HG03095 (cell line): ENCODE results near the gene CSPG5.

Source experiments
- ATAC-seq: cut with Tn5 transposase; IDR thresholded peaks from one replicate; pipeline ENCODE4 v1.9.1; 2021; ENCODE audit warnings: moderate library complexity; ENCODE audit not compliant: unreplicated experiment

The CSPG5 gene

DNA sequence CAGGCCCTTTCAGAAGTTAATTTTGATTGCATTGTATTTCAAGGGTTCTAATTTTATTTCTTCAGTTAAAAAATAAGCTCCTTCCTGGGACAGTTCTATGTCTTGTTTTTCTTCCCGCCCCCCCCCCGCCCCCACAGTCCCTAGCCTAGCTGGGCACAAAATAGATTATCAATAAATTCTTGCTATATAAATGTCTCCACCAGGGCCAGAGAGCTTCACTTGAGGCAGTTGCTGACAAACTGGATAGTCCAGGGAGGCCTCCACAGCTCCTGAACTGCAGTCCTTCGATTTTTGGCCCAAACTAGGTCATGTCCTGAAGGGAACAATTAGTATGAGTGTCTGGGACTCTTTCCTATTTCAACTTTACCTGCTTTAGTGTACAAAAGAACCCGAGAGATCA is 9.9 kb upstream of the CSPG5 start:
- no peak for ATAC-seq

DNA sequence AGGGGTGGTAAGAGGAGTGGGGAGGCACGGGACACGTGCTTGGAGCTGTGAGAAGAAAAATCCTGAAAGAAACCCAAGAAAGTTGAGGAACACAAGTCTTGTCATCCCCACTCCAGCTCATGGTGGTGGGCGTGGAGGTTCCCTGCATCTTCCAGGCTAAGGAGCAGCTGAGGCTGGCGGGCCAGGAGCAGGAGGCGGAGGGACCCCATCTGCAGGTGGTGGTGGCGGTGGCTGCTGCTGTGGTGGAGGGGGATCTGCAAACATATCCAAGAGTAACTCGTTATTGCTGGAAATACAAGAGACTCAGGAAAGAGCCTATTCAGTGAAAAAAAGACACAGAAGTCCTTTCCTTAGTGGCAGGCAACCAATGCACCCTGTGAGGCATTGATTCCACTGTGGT is 9.4 kb upstream of the CSPG5 start:
- ATAC-seq = no peak

DNA sequence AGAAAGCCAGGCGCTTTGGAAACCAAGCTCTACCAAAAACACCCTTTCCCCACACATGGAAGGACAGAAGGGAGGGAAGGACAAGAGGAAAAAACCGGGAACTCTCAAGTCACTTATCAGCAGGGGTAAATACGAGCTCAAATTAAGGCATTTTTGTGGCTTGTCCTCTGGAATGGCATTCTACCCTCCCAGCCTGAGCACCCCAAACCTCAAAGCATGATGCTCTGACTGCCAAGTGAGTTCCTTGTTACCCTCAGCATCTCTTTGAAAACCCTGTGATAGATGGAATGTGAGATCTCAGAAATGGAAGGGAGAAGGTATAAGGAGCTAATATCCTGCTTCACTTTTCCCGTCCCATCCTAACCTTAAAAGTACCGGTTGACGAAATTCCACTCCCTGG is 8.1 kb upstream of the CSPG5 start:
- no peak for ATAC-seq

DNA sequence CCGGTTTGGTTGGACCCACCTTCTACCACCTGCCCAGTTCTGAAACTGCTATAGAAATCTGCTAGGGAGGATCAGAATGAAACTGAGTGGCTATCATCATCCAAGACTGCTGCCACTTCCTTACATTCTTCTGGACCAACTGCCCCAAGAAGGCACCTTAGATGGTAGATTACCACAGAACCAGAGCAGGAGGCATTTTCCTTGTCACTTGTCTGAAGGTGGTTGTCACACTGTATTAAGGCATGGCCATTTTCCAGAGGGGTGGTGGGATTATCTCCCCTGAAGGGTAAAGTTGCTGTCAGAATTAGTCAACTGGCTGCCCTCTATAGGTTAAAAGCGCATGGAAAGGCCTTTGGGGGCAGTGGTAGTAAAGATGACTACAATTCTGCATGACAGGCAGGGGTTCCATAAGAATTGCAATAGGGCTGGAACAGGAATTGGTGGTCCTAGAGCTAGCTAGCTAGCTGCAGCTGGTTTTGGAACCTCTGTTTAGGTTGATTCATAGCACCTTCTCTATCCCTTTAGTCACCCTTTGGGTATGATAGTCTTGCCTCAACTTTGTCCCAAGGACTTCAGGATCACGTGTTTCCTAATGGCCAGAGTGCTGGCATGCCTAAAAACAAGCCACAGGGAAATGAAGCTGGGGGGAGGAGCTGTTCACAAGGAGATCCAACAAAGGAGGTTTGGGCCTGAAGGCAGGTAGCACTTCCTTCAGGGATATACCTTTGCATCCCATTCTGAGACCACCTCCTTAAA is 4.8 kb upstream of the CSPG5 start:
- no peak for ATAC-seq

DNA sequence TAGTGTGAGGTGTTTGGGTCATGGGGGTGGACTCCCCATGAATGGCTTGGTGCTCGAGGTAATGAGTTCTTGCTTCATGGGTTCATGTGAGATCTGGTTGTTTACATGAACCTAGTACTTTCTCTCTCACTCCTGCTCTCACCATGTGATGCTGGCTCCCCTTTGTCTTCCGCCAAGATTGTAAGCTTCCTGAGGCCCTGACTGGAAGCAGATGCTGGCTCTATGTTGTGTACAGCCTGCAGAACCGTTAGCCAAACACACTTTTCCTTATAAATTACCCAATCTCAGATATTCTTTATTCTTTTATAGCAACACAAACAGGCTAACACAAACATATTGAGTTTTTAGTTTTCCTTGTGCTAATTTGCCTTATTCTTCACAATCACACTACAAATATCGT is 3.2 kb upstream of the CSPG5 start:
- no peak for ATAC-seq

DNA sequence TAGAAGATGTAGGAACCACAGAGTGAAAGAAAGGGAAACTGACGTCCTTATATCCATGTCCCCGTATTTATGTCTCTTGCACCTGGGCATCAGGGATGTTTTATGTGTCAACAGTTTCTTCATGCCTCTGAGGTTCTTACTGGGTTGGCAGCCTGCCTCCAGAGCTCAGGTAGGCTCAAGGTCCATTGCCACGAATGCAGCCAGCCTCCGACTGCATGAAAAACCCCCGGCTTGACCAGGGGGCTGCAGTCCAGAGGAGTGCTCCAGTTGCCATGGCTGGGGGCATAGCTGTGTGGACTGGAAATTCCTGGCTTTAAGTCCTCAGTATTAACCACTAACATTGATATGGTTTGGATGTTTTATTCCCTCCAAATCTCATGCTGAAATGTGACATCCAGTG is 2.8 kb upstream of the CSPG5 start:
- ATAC-seq = no peak

DNA sequence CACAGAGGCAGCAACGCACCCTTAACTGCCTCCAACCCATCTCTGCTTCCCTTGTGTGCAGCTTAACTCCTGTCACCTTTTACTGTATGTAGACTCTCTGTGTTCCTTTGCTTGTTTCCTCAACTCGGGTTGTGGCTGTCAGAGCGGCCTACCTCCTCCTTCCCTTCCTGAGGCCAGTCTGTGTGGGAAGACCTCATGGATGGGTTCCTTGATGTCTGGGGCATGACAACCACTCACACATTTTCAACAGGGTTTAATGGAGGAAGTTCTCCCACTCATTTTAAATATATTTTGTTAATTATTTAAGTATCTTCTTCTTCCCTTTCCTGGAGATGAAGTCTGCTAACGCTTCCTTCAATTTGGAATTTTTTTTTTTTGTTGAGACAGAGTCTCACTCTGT is 1.8 kb upstream of the CSPG5 start:
- ATAC-seq = no peak

DNA sequence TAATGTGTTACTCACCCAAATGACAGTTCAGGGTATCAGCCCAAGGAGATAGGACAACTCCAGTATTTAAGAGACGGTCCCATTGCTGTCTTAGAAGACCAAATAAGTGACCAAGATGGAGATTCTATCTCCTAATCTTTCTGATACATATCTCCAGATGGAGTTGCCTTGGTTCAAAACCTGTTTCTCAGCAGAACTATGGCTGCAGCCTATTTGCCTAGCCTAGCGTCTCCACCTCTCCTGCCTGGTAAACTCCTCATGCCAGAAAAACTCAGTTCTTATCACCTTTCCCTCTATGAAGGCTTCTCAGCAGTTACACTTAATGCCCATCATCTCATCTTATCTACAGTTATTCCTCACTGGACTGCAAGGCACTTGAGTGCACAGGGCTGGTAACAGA is 1.2 kb upstream of the CSPG5 start:
- no peak for ATAC-seq

DNA sequence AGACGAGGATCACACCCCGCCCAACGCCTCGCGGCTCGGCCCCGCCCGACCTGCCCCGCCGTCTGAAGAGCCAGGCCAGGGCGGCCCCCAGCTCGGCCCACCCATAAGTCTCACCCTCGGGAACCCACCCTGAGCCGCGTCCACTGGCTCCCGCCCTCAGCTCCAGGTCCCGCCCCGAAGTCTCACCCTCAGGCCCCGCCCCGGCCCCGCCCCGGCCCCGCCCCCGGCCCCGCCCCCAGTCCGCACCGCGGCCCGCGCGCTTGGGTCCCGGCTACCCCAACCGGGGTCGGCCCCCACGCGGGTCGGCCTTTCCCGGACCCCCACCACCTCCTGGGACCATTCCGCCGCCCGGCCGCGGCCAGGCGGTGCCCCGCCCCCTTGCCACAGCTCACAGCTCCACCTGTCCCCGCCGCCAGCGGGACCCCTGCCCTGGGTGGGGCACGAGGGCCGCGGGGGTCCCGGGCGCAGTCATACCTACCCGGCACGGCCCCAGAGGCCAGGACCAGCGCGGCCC is 489 bp downstream of the CSPG5 start:
- ATAC-seq = no peak

DNA sequence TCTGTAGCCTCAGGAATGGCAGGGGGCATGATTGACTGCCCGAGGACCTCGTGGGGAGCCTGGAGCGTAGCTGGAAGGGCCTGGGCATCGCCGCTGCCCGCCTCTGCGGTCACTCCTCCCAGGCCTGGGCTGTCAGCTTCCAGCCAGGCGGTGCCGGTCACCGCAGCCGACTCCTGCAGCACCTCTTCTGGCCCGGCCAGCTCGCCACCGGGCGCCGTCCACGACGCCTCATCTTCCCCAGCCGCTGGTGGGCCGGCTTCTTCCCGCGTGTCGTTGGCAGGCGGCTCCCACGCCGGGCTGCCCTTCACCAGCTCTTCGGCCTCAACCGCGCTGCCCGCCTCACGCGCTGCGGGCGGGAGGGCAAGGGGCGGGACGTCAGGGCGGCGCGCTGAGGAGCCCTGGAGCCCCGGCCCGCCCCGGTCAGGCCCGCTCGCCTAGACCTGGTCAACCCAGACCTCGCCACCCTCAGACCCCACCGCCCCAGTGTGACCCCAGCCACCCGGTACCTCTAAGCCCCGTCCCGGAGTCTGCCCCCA is 1.0 kb downstream of the CSPG5 start:
- no peak for ATAC-seq

DNA sequence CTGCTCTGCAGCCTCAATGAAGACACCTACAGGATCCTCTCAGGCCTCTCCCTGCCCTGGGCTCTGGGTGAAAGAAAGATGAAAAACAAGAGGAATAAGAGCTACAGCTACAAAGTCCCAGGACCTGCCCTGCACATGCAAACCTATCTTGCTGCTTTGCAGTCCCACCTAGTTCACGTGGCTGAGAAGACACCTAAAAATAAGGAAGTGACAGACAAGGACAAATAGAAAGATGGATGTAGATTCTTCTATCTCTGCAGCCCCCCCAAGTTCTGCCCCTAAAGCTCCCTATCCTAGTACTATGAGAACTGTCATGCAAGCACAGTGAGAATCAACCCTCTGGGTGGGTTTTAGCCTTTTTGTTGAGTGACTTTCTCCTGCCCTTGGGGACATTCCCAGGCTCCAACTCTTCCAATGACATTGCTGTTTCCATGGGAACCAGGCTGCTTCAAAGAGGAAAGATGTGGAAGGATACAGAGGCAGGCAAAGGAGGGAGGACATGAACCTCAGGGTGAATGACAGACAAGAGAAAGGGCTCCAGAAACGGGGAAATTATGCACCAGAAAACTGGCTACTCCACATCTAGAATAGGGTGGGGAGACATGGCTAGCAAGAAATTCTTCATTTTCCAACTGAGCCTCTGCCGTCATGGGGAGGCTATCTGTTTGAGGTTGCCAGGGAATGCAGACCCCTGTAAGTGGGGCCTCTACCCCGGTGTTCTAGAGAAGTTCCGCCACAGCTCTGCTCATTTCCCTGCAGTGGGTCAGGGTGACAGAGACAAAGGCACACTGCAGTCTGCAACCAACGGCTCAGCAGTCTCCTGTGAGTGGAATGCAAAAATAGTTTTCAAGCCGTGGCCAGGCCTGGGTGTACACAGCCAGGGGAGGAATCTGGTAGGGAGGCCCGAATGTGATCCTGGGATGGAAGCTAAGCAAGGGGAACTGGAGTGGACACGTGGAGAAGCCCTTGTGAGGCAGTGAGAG is 5.2 kb downstream of the CSPG5 start:
- ATAC-seq = no peak

DNA sequence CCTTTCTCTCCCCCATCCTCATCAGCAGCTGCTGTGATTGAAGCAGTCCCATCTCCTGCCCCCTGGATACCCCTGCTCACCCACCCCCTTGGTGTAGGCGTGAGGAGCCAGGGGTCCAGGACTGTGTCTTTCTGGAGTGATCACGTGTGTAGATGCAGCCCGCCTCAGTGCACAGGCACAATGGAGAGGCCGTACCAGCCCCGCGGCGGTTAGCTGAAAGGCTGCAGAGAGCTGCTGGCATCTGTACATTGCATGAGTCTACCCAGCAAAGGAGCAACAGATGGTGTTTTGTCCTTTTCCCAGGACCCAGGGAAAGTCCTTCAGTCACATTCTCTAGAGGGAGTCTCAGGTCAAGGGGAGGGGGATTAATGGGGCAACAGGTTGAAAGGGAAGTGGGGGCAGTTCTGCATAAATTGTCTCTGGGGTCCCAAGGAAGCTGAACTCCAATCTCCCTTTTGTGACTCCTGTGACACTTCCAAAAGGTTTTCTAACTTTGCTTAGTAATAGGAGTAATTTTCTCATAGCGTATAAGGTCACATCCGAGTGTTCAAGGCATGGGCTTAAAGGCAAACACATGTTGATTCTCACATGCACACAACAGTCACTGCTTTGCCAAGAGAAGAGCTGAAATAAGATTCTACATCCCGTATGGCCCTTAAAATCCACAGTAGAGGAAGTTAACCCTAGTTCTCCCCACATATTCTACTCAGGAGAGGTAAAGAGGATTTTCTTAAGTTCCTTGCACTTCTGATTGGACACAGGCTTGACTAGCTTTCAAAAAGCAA is 7.1 kb downstream of the CSPG5 start:
- ATAC-seq = no peak

DNA sequence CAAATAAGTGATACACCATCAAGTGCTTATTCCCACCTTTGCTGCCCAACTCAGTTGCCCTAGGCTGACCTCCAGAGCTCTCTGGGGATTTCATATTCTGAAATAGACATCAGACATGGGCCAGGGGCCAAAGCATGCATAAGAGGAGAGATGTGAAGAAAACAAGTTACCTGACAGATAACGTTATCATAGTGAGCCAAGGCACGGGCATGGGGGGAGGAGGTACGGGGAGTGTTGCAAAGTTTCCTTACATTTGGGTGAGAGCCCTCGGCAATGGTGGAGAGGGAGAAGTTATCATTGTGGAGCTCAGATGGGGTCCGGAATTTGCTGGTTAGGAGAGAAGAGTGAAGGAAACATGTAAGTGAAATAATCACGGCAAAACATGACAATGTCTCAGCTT is 9.8 kb downstream of the CSPG5 start:
- ATAC-seq = no peak

DNA sequence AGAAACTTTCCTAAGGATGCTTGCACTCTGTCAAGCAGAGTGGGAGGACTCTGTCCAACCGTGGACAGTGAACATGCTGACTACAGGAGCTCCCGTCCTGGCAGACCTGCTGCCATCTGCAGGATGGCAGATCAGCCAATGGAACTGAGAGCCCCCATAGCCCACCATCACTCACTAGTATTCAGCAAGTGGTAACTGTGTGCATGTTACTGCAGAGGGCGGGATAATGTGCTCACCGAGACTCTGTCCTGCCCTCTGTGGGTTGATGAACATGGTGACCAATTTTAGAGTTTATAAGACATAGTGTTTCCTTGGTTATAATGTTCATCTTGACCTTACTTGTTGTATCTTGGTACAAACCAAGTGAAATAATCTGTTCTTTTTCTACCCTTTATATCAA is 11.5 kb downstream of the CSPG5 start:
- ATAC-seq = no peak

DNA sequence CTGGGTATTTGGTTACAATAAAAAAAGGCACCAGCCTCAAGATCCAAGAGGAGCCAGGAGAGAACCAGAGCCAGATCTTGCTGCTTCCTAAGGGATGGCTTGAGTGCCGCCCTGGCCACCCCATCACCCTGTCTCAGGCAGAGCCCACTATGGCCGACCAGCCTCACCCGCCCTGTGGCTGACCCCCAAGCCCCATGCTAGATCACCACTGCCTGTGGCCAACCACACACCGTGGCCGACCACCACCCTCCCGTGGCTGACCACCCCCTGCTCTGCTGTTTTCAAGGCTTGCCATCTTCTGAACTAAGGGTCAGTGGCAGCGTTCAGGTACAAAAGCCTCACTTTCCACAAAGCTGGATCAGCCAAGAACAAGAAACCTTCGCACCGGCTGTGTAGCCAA is 12.0 kb downstream of the CSPG5 start:
- ATAC-seq = no peak

DNA sequence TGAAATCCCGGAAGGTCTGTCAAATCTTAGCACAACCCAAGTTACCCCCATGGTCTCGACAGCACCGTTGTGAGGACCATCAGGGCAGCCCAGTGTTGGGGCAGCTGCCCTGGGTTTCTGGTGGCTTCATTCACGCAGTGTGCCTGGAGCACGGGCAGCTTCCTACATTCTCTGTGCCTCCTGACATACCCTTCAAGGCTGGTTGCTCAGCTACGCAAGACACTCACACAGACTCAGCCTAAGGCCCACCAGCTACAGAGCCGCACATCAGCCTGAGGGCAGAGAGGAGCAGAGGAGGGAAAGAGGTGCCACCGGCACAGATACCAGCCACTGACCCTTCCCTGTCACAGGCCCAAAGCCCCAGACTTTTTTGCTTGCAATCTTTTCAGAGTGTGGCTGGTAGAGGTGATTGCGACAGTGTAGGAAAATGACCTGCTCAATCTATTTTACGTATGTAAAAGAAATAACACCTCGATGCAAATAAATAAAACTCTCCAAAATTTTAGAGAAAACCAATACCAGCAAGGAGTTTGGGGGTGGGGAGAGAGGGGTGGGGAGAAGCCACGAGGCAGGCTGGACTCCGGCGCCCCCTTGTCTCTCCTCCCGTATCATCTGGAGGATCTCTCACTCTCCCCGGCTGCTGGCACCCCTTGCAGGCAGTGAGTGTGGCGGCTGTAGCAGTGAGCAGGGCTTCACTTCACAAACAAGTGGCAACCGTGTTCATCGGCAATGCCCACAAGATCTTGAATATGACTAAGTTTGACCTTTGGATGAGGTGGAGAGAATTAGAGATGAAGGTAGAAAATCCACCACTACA is 12.7 kb downstream of the CSPG5 start:
- no peak for ATAC-seq

DNA sequence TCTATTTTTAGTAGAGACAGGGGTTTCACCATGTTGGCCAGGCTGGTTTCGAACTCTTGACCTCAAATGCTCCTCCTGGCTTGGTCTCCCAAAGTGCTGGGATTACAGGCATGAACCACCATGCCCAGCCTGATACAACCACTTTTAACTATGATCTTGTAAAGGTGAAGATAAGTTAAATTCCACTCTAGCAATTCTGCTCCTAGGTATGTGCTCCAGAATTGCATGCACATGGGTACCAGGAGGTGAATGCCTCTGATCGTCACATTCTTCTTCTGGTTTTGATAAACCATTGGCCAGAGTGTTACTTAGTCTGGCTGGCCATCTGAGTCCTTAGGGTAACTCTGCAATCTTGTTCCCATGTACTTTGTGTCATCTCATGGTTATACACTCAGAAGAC is 22.3 kb downstream of the CSPG5 start:
- no peak for ATAC-seq

DNA sequence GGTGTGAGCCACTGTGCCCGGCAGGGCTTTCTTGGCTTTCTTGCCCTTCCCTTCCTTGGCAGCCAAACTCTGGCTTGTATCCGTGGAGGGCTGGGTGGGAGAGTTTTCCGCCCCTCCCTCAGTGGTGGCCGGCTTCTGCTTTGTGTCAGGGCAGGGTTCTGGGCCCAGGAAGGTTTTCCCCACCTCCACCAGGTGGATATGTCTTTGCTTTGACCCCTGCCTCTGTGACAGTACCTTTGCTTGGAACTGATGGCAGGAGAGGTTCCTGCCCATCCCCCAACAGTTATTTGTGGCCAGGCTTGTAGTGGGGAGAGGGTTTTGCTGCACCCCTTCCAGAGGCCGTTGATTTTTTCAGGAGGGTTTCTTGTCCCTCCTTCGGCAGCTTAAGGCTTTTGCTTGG is 24.3 kb downstream of the CSPG5 start:
- no peak for ATAC-seq

DNA sequence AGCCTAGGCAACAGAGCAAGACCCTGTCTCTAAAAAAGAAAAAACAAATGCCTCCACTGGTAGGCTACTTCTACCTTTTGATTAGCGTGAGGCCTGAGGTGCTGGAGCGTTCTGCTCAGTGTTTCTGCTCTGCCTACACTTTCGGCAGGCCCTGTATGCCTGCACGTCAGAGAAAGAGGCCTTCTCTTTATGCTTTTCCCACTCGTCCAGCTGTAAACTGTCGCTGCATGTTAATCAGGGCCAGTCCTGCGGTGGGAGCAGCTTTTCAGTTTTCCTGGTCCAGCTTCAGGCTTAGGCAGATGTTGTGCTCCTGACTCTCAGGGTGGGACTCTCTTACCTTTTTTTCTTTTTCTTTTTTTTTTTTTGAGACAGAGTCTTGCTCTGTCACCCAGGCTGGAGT is 25.3 kb downstream of the CSPG5 start:
- no peak for ATAC-seq
